Dermis blood vessel endothelial cell (primary cell): ENCODE measurements around the gene IFT88. TPM values are rescaled to one million over a fixed set of nuclear protein-coding genes. Genes with fewer than 3 reads are reported as not detected.
A peak's percentile ranks its signal among the peaks of the same experiment; 100 is the strongest.

Experiments
- DNase-seq: peaks from one replicate; pipeline ENCODE4 v3.0.0; 2010
- total RNA-seq: library from RNA; depleted of rRNA; stranded (reverse); fragments of >200 nt; gene quantifications from 2 replicates; pipeline ENCODE4 v1.2.3, GENCODE V29; 2014

Gene IFT88
- total RNA-seq, 1 donor from 2014 or later, result 10.7 TPM

DNA sequence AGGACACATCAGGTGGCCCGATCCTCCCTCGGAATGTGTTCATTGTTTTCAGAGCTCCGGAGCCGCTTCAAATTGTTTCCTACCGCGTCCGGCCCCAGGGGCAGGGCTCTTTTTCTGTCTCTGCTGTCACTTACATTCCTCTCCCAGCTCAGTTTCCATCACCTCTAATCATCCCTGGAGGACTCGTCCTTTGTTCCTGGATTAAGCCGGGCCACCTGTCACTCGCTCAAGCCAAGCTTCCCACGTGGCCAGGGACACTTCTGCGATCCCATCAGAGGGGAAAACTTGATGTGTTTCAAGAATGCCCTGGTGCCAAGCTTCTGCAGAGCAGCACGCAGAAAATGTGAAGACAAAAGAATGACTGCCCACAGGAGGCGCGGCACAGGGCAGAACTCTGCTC lies 150.0 kb downstream of the IFT88 start:
- peak; percentile 19 for DNase-seq

DNA sequence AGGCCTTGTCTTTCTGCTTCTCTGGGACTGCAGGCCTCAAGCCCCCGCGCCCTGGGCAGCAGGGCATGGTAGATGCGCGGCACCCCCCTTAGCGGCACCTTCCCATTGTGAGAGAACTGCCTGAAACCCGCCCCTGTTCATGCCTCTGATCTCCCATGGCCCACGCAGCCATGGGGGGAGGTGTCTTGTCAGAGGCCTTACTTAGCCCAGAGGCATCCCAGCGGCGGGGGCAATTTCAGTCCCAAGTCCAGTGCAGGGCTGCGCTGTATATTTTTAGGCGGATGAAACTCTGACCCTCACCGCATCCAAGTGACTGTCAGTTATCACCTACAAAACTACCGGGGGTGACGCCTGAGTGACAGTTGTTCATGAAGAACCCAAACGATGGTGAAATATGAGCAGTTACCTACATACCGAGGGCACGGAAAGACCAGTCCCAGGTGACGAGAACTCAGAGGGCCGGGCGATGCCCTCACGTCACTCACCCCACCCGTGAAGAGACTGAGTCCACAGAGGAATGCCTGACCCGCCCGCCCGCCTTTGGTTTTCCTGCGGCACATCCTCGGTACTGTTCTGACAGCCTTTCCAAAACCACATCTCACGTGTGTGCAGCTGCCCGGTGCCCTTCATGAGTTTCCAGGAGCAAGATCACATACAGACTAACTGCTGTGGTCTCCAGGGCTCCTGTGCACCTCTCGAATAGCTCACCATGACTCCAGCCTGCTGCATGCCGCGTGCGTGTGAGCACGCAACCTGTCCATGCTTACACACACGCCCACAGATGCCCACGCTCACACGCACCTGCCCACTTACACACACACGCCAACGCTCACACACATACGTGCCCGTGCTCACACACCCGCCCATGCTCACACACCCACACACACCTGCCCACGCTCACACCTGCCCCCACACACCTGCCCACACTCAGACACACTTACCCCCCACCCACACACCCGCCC lies 150.9 kb downstream of the IFT88 start:
- no peak for DNase-seq

GRCh38 chr13:20718958-20719566 lies 152.1 kb downstream of the IFT88 start:
- DNase-seq, result no peak

DNA sequence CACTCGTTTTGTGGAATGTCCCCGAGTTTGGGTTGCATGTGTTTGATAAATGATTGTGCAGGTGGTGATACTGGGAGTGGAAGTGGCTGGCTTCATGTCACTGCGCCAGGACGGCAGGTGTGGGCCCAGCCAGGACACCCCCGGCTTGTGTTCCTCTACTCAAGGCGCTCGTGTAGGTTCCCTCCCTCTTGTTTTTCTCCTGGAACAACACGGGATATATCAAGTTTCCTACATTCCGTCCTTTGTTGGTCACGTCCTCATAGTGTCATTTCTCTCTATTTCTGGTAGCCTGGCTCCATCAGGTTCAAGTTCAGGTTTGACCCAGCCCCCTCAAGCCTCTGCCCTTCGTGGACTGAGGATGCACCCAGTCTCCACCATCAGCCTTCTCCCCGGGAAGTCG lies 152.8 kb downstream of the IFT88 start:
- DNase-seq, result no peak

DNA sequence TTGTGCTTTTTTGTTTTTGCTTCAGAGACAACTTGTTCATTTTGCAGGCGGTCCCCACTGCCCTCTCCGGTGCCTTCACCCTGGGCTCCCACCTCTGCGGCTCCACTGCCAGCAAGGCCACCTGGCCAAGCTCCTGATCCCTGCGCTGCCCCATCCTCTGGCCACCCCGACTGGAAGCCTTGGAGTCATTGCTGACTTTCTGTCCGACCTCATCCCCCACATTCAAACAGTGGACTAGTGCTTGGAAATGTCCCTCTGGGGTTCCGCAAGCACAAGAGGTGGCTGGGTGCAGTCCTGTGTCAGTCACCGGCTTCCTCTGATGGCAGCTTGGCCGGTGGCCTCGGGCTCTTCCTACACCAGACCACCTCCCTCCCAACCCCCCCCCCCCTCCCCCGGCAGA lies 153.5 kb downstream of the IFT88 start:
- DNase-seq, result no peak

- no peak for DNase-seq
Observed at GRCh38 chr13:20721058-20721453, 154.1 kb downstream of the IFT88 start.

DNA sequence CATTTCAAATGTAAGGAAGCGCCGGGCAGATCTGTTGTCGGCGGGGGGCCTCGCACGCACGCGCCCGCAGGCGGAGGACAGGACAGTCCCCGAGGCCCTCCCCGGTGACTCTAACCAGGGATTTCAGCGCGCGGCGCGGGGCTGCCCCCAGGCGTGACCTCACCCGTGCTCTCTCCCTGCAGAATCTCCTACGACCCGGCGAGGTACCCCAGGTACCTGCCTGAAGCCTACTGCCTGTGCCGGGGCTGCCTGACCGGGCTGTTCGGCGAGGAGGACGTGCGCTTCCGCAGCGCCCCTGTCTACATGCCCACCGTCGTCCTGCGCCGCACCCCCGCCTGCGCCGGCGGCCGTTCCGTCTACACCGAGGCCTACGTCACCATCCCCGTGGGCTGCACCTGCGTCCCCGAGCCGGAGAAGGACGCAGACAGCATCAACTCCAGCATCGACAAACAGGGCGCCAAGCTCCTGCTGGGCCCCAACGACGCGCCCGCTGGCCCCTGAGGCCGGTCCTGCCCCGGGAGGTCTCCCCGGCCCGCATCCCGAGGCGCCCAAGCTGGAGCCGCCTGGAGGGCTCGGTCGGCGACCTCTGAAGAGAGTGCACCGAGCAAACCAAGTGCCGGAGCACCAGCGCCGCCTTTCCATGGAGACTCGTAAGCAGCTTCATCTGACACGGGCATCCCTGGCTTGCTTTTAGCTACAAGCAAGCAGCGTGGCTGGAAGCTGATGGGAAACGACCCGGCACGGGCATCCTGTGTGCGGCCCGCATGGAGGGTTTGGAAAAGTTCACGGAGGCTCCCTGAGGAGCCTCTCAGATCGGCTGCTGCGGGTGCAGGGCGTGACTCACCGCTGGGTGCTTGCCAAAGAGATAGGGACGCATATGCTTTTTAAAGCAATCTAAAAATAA lies 154.7 kb downstream of the IFT88 start:
- peak; percentile 75 for DNase-seq

- DNase-seq, result no peak
Observed at GRCh38 chr13:20727856-20728255, 160.9 kb downstream of the IFT88 start.

DNA sequence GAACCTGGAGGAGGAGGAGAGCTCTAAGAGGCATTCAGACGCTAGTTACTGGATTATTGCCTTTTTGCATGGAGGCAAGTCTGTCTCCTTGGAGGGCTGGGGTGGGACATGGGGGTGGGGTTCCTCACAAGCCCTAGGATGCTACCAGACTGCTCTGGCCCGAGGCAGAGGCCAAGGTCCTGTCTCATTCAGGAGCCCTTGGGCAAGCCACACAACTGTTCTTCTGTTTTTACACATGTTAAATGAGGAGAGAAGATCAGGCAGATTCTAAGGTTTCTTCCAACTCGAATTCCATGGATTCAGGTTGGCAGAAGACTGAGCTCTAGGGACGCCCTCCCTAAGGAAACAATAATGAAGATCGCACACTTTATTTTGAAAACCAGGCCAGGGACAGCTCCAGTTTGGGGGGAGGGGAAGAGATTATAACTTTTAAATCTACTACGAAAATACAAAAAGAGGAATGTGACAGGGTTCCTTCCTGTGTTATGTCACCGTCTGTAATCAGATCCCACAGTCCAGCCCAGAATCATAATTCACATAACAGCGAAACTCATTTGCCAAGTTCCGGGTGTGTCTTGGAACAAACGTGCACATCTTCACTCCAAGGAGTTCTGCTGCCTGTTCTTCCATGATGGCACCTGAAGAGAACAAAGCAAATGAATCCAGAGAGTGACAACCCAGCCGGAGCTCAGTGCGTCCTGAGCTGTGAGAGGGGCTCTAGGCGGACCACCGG lies 161.8 kb downstream of the IFT88 start:
- peak; percentile 49 for DNase-seq

- DNase-seq, result no peak
Observed at GRCh38 chr13:20729633-20730585, 163.0 kb downstream of the IFT88 start.

DNA sequence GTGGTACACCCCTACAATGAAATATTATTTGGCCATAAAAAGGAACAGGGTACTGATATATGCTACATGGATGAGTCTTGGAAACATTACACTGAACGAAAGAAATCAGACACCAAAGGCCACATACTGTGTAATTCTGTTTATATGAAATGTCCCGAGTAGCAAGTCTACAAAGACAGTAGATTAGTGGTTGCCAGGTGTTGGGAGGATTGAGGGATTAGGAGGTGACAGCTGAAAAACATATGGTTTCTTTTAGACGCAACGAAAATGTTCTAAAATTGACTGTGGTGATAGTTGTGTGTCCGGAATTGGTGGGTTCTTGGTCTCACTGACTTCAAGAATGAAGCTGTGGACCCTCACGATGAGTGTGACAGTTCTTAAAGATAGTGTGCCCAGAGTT lies 171.7 kb downstream of the IFT88 start:
- DNase-seq, result no peak

- DNase-seq, result no peak
Observed at GRCh38 chr13:20740021-20740420, 173.1 kb downstream of the IFT88 start.

Other genes with a start within 250 kb of the IFT88 start
- gene CRYL1, start 41.3 kb upstream of the IFT88 start, total RNA-seq, result 26.9 and 48.5 TPM in 2 replicates
- 2.7 and 3.7 TPM in 2 replicates for gene IL17D, start 136.5 kb downstream of the IFT88 start, total RNA-seq
- gene EEF1AKMT1, start 206.8 kb downstream of the IFT88 start, total RNA-seq, result 7.7 and 10.0 TPM in 2 replicates